Central memory CD4-positive, alpha-beta T cell (primary cell): ENCODE measurements around the gene TOM1L1.

Experiments used
- DNase-seq: peaks from one replicate; pipeline ENCODE4 v3.0.0; 2022

The TOM1L1 gene

GRCh38 chr17:55002458-55002857 is 101.8 kb downstream of the TOM1L1 start:
- DNase-seq = no peak

GRCh38 chr17:55004484-55004883 is 103.8 kb downstream of the TOM1L1 start:
- no peak for DNase-seq

- no peak for DNase-seq
Measured at GRCh38 chr17:55005520-55005919, 104.9 kb downstream of the TOM1L1 start.
